ENCODE data around the gene TRABD2B. TPM values are rescaled to one million over a fixed set of nuclear protein-coding genes. Genes with fewer than 3 reads are reported as not detected.

The TRABD2B gene
- polyA plus RNA-seq, 2 donors, result 0.24 to 0.34 TPM

- H3K4me3 ChIP-seq (ENCODE audit: low read depth in 1 of 2, low read length in 2 of 2), result no peak overlapping the region
- H3K27me3 ChIP-seq (ENCODE audit: control insufficient read depth in 1 of 2, insufficient read depth in 2 of 2, low read length in 2 of 2), result no peaks in the 10 kb centered on the region
- peaks cover 3 to 4% of the 10 kb centered on the region in 2 donors for H3K4me1 ChIP-seq (ENCODE audit: control insufficient read depth in 2 of 2, insufficient read depth in 2 of 2, low read length in 1 of 2)
- 82 to 88% methylated on average over 4 of the region's 4 CpGs for WGBS, 2 donors
- H3K36me3 ChIP-seq (ENCODE audit: control insufficient read depth in 2 of 2, insufficient read depth in 2 of 2, low read length in 1 of 2), result no peaks in the 10 kb centered on the region
- no peak overlapping the region for H3K27ac ChIP-seq (ENCODE audit: low read depth in 2 of 2, low read length in 1 of 2)
- H3K9me3 ChIP-seq (ENCODE audit: control insufficient read depth in 2 of 2, insufficient read depth in 1 of 2, low read depth in 1 of 2, low read length in 1 of 2), result no peaks in the 10 kb centered on the region
Observed at GRCh38 chr1:47985018-47985417, 12.2 kb downstream of the TRABD2B start.

DNA sequence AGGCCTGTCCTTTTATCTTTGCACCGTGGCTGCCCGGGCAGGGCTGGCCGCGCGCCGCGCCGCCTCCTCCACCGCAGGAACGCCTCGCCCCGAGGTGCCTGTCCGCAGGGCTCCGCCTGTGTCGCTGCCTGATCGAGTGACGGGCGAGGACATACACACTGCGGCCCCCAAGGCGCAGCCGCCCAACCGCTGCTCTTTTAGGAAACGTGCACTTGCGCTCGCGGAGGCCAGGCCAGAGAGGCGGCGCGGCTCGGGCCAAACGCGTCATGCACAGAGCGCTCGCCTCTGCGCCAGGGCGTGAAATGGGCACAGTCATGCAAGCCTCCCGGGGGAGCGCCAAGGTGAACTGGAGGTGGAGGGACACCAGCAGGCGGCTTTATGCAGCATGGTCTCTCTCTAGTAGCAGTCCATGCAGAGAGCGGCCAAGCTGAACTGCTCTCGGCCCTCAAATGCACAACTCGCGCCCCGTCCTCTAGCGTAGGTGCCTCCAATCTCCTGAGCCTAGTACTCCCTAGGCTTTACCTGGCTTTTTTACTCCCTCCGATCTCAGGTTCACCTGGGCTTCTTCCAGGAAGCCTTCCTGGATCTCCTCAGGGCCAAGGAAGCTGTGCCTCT lies 12.9 kb downstream of the TRABD2B start:
- Histone ChIP-seq H3K9me3 (ENCODE audit: control insufficient read depth in 2 of 2, insufficient read depth in 1 of 2, low read depth in 1 of 2, low read length in 1 of 2) (no peaks in the 10 kb centered on the region), H3K27ac (ENCODE audit: low read depth in 2 of 2, low read length in 1 of 2) (no peak overlapping the region), H3K4me1 (ENCODE audit: control insufficient read depth in 2 of 2, insufficient read depth in 2 of 2, low read length in 1 of 2) (peaks cover 3 to 4% of the 10 kb centered on the region in 2 donors), H3K36me3 (ENCODE audit: control insufficient read depth in 2 of 2, insufficient read depth in 2 of 2, low read length in 1 of 2) (no peaks in the 10 kb centered on the region), H3K4me3 (ENCODE audit: low read depth in 1 of 2, low read length in 2 of 2) (no peak overlapping the region), H3K27me3 (ENCODE audit: control insufficient read depth in 1 of 2, insufficient read depth in 2 of 2, low read length in 2 of 2) (no peaks in the 10 kb centered on the region)
- WGBS, 2 donors, result 48 to 52% methylated on average over 46 of the region's 46 CpGs

- 58 to 75% methylated on average over 12 of the region's 12 CpGs for WGBS, 2 donors
- Histone ChIP-seq H3K4me3 (ENCODE audit: low read depth in 1 of 2, low read length in 2 of 2) (no peak overlapping the region), H3K4me1 (ENCODE audit: control insufficient read depth in 2 of 2, insufficient read depth in 2 of 2, low read length in 1 of 2) (peaks cover 3 to 4% of the 10 kb centered on the region in 2 donors), H3K36me3 (ENCODE audit: control insufficient read depth in 2 of 2, insufficient read depth in 2 of 2, low read length in 1 of 2) (no peaks in the 10 kb centered on the region), H3K27ac (ENCODE audit: low read depth in 2 of 2, low read length in 1 of 2) (no peak overlapping the region), H3K27me3 (ENCODE audit: control insufficient read depth in 1 of 2, insufficient read depth in 2 of 2, low read length in 2 of 2) (no peaks in the 10 kb centered on the region), H3K9me3 (ENCODE audit: control insufficient read depth in 2 of 2, insufficient read depth in 1 of 2, low read depth in 1 of 2, low read length in 1 of 2) (no peaks in the 10 kb centered on the region)
Observed at GRCh38 chr1:47983691-47984090, 13.5 kb downstream of the TRABD2B start.

DNA sequence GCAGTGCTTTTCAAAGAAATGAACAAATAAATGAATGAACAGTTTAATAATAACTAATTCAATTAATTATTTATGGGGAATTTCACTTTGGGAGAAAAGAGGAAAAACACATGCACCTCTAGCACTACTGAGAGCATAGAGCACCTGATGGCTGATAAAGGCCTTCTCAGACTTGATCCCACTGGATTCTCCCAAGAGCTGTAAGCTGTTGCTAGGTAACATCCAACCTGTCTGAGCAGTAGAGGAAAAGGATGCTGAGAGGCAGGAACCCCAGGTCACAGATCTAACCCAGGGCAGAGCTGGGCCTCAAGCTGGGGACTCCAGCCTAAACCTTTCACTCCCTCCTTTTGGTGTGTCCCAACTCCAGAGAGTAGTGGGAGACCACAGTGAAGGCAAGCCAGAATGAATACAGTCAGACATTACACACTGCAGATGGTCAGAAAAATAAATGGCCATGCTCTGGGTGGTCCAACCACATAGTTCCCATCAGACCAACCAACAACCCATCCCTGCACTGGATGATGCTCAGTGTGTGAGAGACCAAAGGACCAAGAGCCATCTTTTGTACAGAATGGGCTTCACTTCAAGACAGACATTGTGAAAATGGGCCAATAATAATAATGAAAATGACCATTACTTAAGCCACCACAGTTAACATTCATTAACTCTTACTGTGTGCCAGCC lies 15.4 kb downstream of the TRABD2B start:
- H3K9me3 ChIP-seq (ENCODE audit: control insufficient read depth in 2 of 2, insufficient read depth in 1 of 2, low read depth in 1 of 2, low read length in 1 of 2), result no peaks in the 10 kb centered on the region
- no peaks in the 10 kb centered on the region for H3K36me3 ChIP-seq (ENCODE audit: control insufficient read depth in 2 of 2, insufficient read depth in 2 of 2, low read length in 1 of 2)
- H3K27ac ChIP-seq (ENCODE audit: low read depth in 2 of 2, low read length in 1 of 2), result no peak overlapping the region
- no peaks in the 10 kb centered on the region for H3K27me3 ChIP-seq (ENCODE audit: control insufficient read depth in 1 of 2, insufficient read depth in 2 of 2, low read length in 2 of 2)
- peaks cover 3 to 4% of the 10 kb centered on the region in 2 donors for H3K4me1 ChIP-seq (ENCODE audit: control insufficient read depth in 2 of 2, insufficient read depth in 2 of 2, low read length in 1 of 2)
- H3K4me3 ChIP-seq (ENCODE audit: low read depth in 1 of 2, low read length in 2 of 2), result no peak overlapping the region

- 95 to 98% methylated on average over 3 of the region's 3 CpGs for WGBS, 2 donors
- Histone ChIP-seq H3K4me3 (ENCODE audit: low read depth in 1 of 2, low read length in 2 of 2) (no peak overlapping the region), H3K27ac (ENCODE audit: low read depth in 2 of 2, low read length in 1 of 2) (no peak overlapping the region), H3K9me3 (ENCODE audit: control insufficient read depth in 2 of 2, insufficient read depth in 1 of 2, low read depth in 1 of 2, low read length in 1 of 2) (no peaks in the 10 kb centered on the region), H3K4me1 (ENCODE audit: control insufficient read depth in 2 of 2, insufficient read depth in 2 of 2, low read length in 1 of 2) (peaks cover 3 to 4% of the 10 kb centered on the region in 2 donors), H3K36me3 (ENCODE audit: control insufficient read depth in 2 of 2, insufficient read depth in 2 of 2, low read length in 1 of 2) (no peaks in the 10 kb centered on the region), H3K27me3 (ENCODE audit: control insufficient read depth in 1 of 2, insufficient read depth in 2 of 2, low read length in 2 of 2) (no peaks in the 10 kb centered on the region)
Observed at GRCh38 chr1:47980501-47980900, 16.7 kb downstream of the TRABD2B start.

GRCh38 chr1:47979724-47980123 lies 17.5 kb downstream of the TRABD2B start:
- WGBS, 2 donors, result 83 to 89% methylated on average over 3 of the region's 3 CpGs
- no peaks in the 10 kb centered on the region for H3K27me3 ChIP-seq (ENCODE audit: control insufficient read depth in 1 of 2, insufficient read depth in 2 of 2, low read length in 2 of 2)
- H3K9me3 ChIP-seq (ENCODE audit: control insufficient read depth in 2 of 2, insufficient read depth in 1 of 2, low read depth in 1 of 2, low read length in 1 of 2), result no peaks in the 10 kb centered on the region
- H3K4me3 ChIP-seq (ENCODE audit: low read depth in 1 of 2, low read length in 2 of 2), result no peak overlapping the region
- peaks cover 3 to 4% of the 10 kb centered on the region in 2 donors for H3K4me1 ChIP-seq (ENCODE audit: control insufficient read depth in 2 of 2, insufficient read depth in 2 of 2, low read length in 1 of 2)
- H3K27ac ChIP-seq (ENCODE audit: low read depth in 2 of 2, low read length in 1 of 2), result no peak overlapping the region
- no peaks in the 10 kb centered on the region for H3K36me3 ChIP-seq (ENCODE audit: control insufficient read depth in 2 of 2, insufficient read depth in 2 of 2, low read length in 1 of 2)

DNA sequence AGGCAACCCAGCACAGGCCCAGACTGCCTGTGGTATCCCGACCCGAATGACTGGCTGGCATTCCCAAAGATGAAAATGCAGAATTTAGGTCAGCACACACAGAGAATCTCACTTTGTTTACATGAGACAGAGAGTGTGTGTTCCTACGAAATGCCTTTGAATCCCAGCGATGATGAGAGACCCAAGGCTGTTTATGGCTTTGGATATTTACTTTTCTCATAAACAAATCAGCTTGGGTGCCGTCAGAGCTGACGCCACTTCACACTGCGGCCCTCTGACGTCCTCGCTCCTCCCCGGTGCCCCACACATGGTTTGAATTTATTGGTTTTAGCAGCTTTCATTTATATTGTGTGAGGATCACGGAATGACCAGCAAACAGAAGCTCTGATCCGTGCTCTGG lies 18.7 kb downstream of the TRABD2B start:
- Histone ChIP-seq H3K27ac (ENCODE audit: low read depth in 2 of 2, low read length in 1 of 2) (peak overlapping the region in 1 of 2 donors; percentile 8), H3K4me1 (ENCODE audit: control insufficient read depth in 2 of 2, insufficient read depth in 2 of 2, low read length in 1 of 2) (no peaks in the 10 kb centered on the region), H3K4me3 (ENCODE audit: low read depth in 1 of 2, low read length in 2 of 2) (no peak overlapping the region), H3K27me3 (ENCODE audit: control insufficient read depth in 1 of 2, insufficient read depth in 2 of 2, low read length in 2 of 2) (no peaks in the 10 kb centered on the region), H3K9me3 (ENCODE audit: control insufficient read depth in 2 of 2, insufficient read depth in 1 of 2, low read depth in 1 of 2, low read length in 1 of 2) (no peaks in the 10 kb centered on the region), H3K36me3 (ENCODE audit: control insufficient read depth in 2 of 2, insufficient read depth in 2 of 2, low read length in 1 of 2) (no peaks in the 10 kb centered on the region)
- 68 to 71% methylated on average over 12 of the region's 12 CpGs for WGBS, 2 donors

- Histone ChIP-seq H3K27me3 (ENCODE audit: control insufficient read depth in 1 of 2, insufficient read depth in 2 of 2, low read length in 2 of 2) (no peaks in the 10 kb centered on the region), H3K36me3 (ENCODE audit: control insufficient read depth in 2 of 2, insufficient read depth in 2 of 2, low read length in 1 of 2) (no peaks in the 10 kb centered on the region), H3K4me3 (ENCODE audit: low read depth in 1 of 2, low read length in 2 of 2) (no peak overlapping the region), H3K27ac (ENCODE audit: low read depth in 2 of 2, low read length in 1 of 2) (no peak overlapping the region), H3K4me1 (ENCODE audit: control insufficient read depth in 2 of 2, insufficient read depth in 2 of 2, low read length in 1 of 2) (no peaks in the 10 kb centered on the region), H3K9me3 (ENCODE audit: control insufficient read depth in 2 of 2, insufficient read depth in 1 of 2, low read depth in 1 of 2, low read length in 1 of 2) (no peaks in the 10 kb centered on the region)
- 92 to 94% methylated on average over 2 of the region's 2 CpGs for WGBS, 2 donors
Observed at GRCh38 chr1:47976728-47977127, 20.5 kb downstream of the TRABD2B start.

DNA sequence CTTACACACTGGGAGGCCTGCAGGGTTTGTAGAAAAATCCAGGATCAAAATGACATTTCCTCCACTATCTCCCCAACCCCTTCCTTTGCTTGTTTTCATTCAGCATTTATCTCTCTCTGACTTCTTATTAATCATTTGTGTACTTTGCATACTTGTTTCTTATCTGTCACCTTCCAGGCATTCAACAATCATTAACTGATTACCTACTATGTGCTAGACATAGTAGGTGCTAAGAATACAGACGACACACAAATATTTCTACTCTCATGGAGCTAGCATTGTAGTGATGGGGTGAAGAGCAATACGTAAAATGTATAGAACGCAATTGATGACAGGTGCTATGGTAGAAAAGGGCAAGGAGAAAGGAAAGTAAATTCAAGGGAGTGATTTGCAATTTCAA lies 20.9 kb downstream of the TRABD2B start:
- WGBS, 2 donors, result 78 to 90% methylated on average over 3 of the region's 3 CpGs
- no peaks in the 10 kb centered on the region for H3K4me1 ChIP-seq (ENCODE audit: control insufficient read depth in 2 of 2, insufficient read depth in 2 of 2, low read length in 1 of 2)
- H3K4me3 ChIP-seq (ENCODE audit: low read depth in 1 of 2, low read length in 2 of 2), result no peak overlapping the region
- no peaks in the 10 kb centered on the region for H3K27me3 ChIP-seq (ENCODE audit: control insufficient read depth in 1 of 2, insufficient read depth in 2 of 2, low read length in 2 of 2)
- no peaks in the 10 kb centered on the region for H3K9me3 ChIP-seq (ENCODE audit: control insufficient read depth in 2 of 2, insufficient read depth in 1 of 2, low read depth in 1 of 2, low read length in 1 of 2)
- H3K36me3 ChIP-seq (ENCODE audit: control insufficient read depth in 2 of 2, insufficient read depth in 2 of 2, low read length in 1 of 2), result no peaks in the 10 kb centered on the region
- no peak overlapping the region for H3K27ac ChIP-seq (ENCODE audit: low read depth in 2 of 2, low read length in 1 of 2)
